Erythroblast (primary cell): Measurements from ENCODE around the gene CDC42EP4.

Experiments used
- GATA1 ChIP-seq: IDR thresholded peaks from 2 replicates; pipeline ENCODE4 v1.6.1; 2011; ENCODE audit warnings: low read depth, mild to moderate bottlenecking, control low read depth, low read length, moderate library complexity
- POLR2A ChIP-seq: IDR thresholded peaks from 2 replicates; pipeline ENCODE4 v1.6.1; 2011; ENCODE audit warnings: mild to moderate bottlenecking, low read length

DNA sequence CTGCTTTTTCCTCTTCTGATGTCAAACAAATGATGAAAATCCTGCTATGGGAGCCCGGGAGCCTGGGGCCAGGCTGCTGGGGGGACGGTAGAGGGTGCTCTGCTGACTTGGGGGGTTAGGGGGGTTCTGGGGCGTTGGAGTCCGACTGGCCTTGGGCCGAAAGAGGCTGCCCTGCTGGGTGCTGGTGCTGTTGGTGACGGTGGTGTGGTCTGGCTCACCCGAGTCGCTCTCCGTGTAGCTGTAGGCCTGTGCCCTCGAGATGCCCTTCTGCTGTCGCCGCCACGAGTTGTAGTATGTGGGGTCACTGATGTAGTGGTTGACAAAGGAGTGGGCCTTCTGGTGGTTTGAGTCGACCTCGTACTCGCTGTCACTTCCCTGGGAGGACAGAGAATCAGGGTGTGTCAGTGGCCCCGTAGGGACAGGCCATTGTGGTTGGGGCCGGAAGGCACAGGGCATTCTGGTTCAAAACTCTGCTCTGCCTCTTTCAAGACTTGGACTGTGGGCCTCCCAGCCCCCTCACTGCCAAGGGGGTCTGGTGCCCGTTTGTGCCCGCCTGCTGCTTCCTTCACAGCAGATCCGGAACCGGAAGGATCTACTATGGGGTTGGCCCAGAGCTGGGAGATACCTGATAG, 26.9 kb upstream of the CDC42EP4 start:
- TF ChIP-seq POLR2A (no peak), GATA1 (no peak)
